Tongue (tissue), 2 donors: ENCODE data around the gene H2AZ2. TPM values are rescaled to one million over a fixed set of nuclear protein-coding genes. Genes with fewer than 3 reads are reported as not detected.
A peak's percentile ranks its signal among the peaks of the same experiment; 100 is the strongest.
"Not testable (repeated sequence)": the region's sequence is repeated elsewhere in the genome, so short reads cannot be mapped to it uniquely, and the experiment has no call there.

Experiments
- DNase-seq: peaks from one replicate; pipeline ENCODE4 v3.0.0-alpha.2; 2015
- total RNA-seq: library from RNA; depleted of rRNA; stranded (reverse); fragments of >200 nt; gene quantifications from one replicate; pipeline ENCODE4 v1.2.3, GENCODE V29; 2014

H2AZ2 gene
- total RNA-seq: 165 TPM

DNA sequence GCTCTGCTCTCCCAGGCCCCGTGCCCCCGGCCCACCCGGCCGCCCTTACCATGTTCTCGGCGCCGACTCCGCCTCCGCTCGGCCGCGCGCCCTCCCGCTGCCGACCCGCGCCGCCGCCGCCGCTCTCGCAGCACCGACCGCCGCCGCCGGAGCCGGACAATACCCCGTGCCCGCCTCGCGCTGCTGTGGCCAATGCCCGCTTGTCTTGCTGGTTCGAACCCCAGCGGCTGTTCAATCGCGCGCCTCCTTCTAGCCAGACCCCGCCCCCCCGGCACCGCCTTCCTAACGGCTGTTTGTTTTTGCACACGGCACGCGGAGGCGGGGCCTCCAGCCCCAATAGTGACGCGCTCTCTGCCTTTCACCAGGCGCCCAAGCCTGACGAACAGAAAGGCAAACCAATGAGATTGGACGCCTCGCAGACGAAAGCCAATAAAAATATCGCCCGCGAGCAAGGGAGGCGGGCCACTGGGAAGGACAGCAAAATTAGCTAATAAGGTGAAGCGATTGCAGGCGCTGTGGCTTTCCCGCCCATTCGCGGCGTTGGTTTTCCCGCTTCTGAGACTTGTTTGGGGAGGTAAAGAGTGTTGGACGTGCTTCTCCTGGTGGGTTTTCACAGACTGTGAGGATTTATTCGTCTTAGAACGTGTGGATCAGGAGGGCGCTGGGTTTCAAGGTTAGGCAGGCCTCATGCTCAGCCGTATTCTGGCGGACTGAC, at the start of gene H2AZ2:
Gene H2AZ2, minus strand, starts transcription at position 168 of the 715 bp plus-strand sequence. Its CDS starts 116 bp downstream, at position 52.
- DNase-seq: peak; percentile 100

DNA sequence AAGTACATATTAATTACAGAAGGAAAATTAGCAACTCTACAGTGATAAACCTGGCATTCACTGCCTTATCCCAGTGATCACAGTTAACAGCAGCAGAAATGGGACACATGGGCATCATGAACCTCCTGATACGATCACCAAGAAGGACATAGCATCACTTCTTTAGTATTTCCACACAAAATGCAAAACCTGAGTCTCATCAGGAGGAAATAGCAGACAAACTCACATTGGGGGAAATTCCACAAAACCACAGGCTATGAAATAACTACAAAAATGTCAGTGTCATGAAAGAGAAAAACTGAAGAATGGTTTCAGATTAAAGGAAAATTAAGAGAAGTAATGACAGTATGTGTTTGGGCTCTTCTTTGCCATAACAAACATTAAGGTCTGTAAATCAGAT, 49.4 kb upstream of the H2AZ2 start:
- no peak for DNase-seq

DNA sequence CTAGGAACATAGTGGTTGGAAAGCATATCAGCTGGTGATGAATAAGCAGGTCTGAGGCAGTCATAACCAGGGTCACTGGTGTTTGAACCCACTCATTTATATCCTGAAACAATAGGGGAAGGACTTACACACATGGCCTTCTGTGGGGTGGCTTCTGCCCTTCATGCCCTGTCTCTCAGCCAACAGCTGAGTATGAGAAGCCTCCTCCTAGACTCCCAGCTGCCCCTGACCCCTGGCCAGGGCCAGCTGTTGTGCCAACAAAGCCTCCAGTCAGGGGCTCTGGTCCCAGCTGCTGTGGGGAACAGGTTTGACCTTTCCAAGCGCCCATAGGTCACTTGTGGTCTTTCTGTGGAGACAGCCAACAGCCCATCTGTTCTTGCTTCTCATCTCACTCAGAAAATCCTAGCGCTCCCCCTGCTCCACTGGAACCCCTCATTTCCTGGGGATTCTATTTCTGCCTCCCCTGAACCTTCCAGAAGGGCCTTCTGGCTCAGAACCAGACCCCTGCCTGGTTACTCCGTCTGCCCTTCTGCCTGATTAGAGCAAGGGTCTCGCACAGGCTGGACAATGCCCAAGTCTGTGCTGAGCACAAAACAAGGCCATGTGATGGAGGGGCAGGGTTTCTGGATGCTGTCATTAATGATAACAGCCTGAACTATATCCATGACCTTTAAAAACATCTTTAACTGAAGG, 47.1 kb upstream of the H2AZ2 start:
- peak; percentile 92 for DNase-seq

DNA sequence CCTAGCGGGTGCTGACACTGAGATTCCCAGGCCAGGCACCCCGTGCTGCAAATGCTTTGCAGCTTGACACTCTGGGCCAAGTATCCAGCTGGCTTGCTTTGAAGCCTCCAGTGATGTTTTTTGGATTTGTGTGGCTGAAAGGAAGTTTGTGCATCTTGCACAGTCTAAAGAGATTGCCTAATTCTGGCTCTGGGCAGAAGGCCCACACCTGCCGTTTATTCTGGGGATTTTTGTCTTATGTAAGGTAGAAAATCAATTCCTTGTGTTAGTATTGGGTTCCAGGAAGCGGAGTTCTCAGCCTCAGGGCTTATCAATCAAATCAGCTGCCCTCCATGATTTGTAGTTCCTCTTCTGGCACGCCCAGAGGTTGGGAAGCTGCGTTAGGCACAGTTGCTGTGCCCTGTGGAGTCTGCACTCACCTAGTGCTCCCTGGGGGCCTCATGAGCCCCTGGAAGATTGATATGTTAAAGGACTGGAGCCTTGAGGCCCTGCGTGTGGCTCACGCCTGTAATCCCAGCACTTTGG, 45.9 kb upstream of the H2AZ2 start:
- peak; percentile 52 for DNase-seq

DNA sequence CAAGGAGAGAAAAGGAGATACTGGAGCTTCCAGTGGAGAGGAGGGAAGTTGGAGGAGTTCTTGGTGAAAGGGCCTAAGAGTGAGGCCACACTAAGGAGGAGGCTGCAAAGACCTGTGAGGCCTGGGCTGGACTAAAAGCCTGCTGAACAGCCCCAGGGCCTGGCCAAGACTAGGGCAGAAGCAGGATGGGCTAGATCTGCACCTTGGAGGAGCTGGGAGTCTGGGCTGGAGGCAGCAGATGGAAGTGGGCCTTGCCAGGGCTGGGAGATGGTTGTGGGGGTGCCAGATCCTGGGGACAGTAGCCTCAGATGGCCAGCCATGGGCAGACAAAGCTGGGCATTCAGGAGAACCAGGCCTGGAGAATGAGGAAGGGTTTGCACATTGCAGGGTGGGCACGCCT, 43.9 kb upstream of the H2AZ2 start:
- no peak for DNase-seq

DNA sequence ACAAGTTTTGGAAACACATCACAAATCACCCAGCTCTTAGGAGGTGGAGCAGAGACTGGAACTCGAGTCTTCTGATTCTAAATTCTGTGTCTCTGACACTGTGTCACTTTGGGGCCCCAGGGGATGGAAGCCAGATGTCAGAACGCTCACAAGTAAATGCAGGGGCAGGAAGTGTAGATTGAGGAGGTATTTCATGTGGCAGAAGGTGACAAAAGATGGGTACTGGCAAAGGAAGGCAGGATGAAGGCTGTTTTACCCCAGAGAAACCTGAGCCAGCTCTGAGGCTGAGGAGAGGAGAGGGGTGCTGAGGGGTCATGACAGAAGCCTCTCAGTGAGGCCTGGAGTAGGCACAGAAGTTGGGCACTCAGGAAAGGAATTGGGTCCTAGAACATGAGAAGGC, 43.5 kb upstream of the H2AZ2 start:
- DNase-seq: no peak

DNA sequence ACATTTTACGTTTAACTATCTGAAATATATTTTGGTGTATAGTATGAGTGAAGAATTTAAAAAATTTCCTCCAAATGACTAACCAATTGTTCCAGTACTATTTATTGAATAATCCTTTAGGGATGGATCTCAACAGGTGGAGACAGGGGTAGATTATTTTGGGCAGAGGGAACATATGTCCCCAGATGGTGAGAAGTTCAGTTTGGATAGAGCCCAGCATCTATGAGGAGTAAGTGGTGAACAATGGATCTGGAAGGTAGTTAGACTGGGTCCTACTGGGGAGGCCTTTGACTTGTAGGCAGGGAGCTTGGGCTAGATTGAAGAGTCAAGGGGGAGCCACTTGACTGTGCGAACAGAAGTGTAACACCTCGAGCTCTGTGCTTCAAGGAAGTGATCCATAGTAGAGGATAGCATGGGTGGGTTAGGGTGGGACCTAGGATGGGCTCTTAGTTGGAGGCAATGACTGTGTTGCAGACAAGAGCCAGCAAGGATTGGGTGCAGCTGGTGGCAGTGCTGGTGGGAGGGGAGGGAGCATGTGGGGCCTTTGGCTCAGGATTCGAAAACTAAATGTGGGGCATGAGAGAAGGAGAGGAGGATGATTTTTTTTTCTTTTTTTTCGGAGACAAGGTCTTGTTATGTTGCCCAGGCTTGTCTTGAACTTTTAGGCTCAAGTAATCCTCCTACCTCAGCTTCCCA, 41.3 kb upstream of the H2AZ2 start:
- peak; percentile 79 for DNase-seq

DNA sequence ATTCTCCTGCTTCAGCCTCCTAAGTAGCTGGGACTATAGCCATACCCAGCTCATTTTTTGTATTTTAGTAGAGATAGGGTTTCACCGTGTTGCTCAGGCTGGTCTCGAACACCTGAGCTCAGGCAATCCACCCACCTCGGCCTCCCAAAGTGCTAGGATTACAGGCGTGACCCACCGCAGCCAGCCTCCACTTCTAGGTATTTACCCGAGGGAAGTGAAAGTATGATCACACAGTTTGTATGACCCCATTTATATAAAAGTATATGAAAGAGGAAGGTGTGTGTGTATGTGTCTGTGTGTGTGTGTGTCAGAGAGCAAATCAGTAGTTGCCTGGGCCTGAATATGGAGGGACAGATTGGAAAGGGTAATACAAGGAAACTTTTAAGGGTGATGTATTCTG, 39.4 kb upstream of the H2AZ2 start:
- no peak for DNase-seq

DNA sequence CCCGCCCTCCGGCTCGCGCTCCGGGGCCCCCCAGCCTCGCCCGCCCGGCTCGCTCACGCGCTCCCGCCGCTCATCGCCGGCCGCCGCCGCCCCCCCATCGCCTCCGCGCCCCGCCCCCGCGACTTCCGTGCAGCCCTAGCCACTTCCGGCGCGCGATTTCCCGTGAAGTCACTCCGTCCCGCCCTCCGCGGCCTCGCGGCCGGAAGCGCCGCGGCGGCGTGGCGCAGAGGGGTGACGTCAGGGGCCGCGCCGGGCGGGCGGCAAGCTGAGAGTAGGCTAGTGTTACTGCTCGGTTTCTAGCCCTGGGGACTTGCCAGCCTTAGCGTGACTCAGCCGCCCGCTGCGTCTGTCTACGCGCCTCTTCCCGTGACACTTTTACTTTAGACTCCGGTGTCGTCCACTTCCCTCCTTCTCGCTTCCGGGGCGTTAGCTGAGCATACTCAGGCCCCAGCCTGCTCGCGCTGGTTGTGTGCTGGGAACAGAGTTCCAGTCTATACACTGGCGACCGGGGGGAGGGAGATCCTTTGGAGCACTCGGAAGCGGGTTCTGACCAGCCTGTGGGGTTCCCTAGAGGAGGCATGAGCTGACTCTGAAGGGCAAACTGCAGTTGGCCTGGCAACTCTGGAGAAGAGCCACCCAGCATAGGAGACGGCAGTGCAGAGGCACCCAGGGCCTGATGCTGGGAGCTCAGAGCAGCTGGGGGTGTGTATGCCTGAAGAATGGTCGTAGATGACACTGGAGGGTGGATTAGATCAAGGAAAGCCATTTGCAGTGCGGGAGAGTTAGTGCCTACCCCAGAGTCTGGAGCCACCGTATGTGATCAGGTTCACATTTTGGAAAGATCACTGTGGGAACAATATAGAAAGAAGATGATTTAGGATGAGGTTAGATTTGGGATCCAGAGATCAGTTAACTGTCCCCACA, 37.8 kb upstream of the H2AZ2 start, which contains the start of gene PURB:
Gene PURB, minus strand, starts transcription at position 137 of the 924 bp plus-strand sequence. CDS start 182 bp downstream, outside the sequence.
- peak; percentile 98 for DNase-seq

DNA sequence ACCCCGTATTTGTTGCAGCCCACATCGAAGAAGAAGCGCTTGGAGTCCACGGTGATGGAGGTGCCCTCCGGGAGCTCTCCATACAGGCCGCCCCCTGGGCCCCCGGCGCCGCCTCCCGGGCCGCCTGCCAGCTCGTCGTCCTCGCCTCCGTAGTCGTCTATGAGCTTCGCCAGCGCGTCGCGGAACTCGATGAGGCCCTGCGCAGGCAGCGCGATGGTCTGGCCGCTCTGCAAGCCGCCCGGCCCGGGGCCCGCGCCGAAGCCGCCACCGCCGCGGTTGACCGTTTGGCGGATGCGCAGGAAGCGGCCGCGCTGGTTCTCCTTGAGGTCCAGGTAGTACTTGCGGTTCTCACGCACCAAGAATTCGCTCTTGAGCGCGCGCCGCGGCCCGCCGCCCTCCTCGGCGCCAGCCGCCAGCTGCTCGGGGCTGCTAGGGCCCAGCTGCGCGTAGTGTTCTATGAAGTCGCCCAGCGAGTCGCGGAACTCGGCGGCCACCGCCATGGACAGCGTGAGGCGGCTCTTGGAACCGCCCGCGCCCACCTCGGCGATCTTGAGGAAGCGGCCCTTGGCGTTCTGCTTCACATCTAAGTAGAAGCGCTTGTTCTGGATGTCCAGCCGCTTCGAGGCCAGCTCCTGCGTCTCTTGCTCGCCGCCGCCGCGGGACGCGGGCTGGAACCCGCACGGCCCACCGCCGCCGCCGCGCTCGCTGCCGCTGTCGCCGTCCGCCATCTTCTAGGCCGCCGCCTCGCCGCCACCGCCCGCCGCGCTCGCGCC, 36.9 kb upstream of the H2AZ2 start:
- DNase-seq: peak; percentile 78

DNA sequence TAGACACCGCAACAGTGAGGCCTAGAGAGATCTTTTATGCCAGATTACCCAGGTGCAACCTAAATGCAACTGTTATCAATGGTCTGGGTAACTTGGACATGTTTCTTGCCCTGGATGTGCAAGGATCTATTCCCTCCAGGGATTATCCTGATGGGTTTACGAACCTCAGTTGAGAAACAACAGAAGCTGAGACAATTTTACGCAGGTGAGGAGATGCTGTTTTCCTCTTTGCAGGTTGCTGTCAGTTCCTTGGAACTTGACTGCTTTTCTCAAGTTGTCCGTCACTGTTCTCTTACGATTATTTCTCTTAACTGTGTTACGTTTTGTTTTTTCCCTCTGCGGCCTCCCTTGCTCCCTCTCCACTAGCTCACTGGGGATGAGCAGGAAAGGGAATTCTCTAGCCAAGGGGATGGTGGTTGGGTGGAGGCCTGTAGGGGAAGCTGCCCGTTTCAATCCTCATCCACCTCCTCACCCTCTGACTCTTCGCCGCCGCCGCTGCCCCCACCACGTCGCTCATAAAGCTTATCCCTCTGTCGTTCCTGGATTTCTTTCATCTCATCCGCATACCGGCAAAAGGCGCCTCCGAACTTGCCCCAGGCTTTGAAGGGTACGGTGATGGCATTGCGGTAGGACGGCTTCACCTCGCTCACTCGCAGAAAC, 36.2 kb upstream of the H2AZ2 start:
- DNase-seq: no peak

DNA sequence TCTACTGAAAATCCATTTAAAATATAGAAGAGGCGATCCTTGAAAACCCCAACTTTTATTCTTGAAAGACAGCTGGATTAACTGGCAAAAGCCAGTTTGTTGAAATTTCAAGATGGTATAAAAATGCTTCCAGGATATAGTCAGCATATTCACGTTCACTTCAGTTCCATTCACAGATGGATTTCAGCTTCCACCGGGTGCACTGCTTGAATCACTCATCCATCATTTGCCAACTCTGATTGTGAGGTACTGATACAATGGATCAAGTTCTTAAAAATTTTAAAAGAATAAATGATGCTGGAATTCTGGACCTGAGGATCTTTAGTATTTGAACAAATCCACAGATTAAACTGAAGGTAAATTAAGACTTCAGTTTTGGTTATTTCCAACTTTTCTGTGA, 35.0 kb upstream of the H2AZ2 start:
- no peak for DNase-seq

DNA sequence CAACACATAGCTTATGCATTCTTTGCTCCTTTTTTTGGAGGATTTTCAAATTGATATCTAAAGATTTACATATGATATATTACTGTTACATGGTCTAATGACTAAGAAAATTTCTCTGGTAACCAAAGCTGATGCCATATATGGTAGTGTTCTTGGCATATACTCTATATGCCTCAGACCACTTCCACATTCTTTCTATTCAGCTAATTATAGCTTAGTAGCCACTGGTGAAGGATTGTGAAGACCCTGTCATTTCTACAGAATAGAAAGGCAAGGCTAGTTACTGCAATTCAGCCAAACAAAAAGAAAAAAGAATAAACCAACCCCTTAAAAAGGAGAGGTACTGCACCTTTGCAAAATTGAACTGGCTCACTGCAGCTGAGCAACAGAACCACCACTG, 33.7 kb upstream of the H2AZ2 start:
- no peak for DNase-seq

DNA sequence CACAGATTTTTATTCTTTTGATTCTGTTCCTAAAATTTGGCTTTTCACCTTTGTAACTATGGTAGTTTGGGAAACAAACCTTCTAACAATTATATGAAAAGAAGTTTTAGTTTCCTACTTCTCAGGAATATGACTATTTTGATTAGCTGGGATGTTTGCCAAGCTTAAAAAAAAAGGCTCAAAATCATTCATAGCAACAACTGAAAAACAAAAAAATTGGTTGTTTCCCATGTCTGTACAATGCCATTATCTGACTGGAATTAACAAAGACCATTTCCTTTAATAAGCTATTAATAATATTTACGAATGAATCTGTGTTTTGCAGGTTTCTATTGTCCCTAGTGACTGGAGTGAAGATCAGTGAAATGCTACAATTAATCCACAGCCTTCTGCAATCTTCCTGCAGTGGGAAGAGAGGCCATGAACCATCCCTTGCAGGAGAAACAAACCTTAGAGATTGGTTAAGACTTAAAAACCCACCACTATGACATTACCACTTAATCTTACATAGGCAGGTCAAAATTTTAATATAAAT, 33.2 kb upstream of the H2AZ2 start:
- no peak for DNase-seq

DNA sequence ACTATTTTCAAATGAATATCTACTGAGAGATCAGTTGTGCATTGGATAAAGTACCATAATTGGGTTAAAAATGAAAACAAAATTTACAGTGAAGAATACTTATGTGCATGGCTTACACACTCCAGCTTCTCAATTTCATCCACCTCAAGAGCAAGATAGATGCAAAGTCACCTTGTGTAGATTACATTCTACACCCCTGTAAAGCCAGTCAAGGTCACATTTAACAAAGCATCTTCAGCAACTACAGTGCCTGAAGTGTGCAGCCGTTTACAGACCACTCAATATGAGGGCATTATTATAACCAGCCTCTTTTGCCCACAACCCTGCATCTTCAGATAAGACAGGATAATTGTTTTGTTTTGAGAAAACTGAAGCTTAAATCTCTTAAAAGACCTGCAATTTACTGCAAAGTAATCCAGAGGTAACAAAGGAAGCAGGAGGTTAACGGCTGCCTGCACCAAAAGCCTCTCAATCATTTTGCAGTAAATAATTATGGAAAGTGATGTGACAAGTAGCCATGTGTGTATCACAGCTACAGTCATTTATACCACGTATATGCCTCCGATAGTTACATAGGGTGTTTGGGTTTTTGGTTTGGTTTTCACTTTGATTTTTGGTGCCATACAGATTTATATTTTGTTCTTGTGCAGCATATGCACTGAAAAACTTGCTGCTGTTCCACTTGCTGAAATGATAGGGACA, 32.6 kb upstream of the H2AZ2 start:
- DNase-seq: no peak

DNA sequence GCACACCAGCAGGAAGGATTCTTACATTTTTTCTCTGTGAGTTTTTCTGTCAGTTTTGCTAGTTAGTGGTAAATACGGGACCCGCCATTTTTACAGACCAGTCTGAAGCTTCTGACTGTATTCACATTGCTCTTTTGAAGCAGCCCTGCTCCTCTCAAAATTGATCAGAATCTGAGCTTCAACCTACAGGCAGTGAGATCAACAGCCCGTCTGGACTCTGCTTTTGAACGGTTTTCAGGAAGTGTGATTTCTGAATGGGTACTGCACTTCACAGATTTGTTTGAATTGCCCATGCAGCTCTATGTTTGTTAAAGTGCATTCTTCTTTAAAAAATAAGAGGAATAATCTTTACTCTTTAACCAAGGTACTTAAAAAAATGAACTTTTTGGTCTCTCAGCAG, 28.5 kb upstream of the H2AZ2 start:
- DNase-seq: no peak

DNA sequence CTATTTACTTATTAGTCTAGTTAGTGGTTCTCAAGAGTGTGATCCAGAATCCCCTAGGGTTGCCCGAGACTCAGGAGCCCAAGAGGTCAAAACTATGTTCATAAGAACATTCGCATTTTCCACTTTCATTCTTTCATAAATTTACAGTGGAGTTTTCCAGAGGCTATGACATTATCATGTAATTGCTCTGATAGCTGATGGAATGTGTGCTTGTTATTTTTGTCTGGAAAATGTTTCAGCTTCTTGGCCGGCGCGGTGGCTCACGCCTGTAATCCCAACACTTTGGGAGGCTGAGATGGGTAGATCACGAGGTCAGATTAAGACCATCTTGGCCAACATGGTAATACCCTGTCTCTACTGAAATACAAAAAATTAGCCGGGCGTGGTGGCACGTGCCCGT, 27.4 kb upstream of the H2AZ2 start:
- no peak for DNase-seq

DNA sequence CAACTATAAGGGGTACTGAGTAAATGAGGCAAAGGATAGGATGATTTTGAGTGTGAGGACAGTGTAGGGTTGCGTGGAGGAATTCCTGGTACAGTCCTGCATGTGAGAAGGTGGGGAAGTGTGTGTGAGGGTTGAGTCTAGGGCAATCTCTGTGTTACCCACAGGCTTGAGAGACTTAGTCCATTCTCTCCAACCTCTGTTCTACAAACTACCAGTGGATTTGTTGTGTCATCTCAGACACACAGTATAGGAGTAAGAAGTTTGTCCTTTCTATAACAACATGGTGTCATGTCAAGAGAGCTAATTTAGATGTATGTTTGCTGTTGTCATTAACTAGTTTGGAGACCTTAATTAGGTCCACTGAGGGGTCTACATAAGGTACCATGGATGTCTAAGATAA, 24.9 kb upstream of the H2AZ2 start:
- no peak for DNase-seq

DNA sequence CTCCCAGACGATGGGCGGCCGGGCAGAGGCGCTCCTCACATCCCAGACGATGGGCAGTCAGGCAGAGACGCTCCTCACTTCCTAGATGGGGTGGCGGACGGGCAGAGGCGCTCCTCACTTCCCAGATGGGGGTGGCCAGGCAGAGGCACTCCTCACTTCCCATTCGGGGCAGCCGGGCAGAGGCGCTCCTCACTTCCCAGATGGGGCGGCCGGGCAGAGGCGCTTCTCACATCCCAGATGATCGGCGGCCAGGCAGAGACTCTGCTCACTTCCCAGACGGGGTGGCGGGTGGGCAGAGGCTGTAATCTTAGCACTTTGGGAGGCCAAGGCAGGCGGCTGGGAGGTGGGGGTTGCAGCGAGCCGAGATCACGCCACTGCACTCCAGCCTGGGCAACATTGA, 24.0 kb upstream of the H2AZ2 start:
- DNase-seq: not testable (repeated sequence)

DNA sequence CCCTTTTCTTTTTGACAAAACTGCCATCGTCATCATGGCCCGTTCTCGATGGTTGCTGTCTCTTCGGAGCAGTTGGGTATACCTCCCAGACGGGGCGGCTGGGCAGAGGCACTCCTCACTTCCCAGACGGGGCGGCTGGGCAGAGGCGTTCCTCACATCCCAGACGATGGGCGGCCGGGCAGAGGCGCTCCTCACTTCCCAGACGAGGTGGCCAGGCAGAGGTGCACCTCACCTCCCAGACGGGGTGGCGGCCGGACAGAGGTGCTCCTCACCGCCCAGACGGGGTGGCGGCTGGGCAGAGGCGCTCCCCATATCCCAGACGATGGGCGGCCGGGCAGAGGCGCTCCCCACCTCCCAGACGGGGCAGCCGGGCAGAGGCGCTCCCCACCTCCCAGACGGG, 22.9 kb upstream of the H2AZ2 start:
- not testable (repeated sequence) for DNase-seq
